Measurements from ENCODE around the gene TST. TPM values are rescaled to one million over a fixed set of nuclear protein-coding genes. Genes with fewer than 3 reads are reported as not detected.
A peak's percentile ranks its signal among the peaks of the same experiment; 100 is the strongest.

The TST gene
- polyA plus RNA-seq, 1 of the 3 experiments (the other 2 are of a cell fraction), result 49.4 TPM

GRCh38 chr22:37053310-37054055 is 34.2 kb upstream of the TST start:
- H3K9ac ChIP-seq, result no peak overlapping the region
- peaks cover 0 to 42% of the 10 kb centered on the region in 2 experiments for H3K36me3 ChIP-seq (replicated peaks in 1 of 2; ENCODE audit: control insufficient read depth in 1 of 2, insufficient read depth in 2 of 2, low read length in 1 of 2)
- no peak overlapping the region for H3K27ac ChIP-seq (ENCODE audit: low read depth in 2 of 2, low read length in 1 of 2)
- H3F3A ChIP-seq (replicated peaks; ENCODE audit: insufficient read depth), result no peaks in the 10 kb centered on the region
- H3K9me3 ChIP-seq, result no peaks in the 10 kb centered on the region
- 94% methylated on average over 9 of the region's 16 CpGs for WGBS (ENCODE audit: low lambda C conversion rate)
- no peaks in the 10 kb centered on the region for H3K27me3 ChIP-seq (ENCODE audit: insufficient read depth)
- H2AFZ ChIP-seq (ENCODE audit: low read depth), result no peak overlapping the region
- no peaks in the 10 kb centered on the region for H4K20me1 ChIP-seq (ENCODE audit: insufficient read depth)
- H3K4me1 ChIP-seq (ENCODE audit: control insufficient read depth in 1 of 2, insufficient read depth in 2 of 2, low read depth in 1 of 2, low read length in 1 of 2), result peaks cover 0 to 10% of the 10 kb centered on the region in 2 experiments; a peak in 1 of 4 replicates
- H3K4me2 ChIP-seq, result 0 out of 2 replicates have a peak overlapping the region, but pooled peaks have one; percentile 95
- TF ChIP-seq TCF12 (IDR thresholded peaks at IDR 0.05) (no peak), FOXJ3 (CRISPR knock-in tag; IDR thresholded peaks at IDR 0.05) (no peak), EZH2phosphoT487 (IDR thresholded peaks at IDR 0.05; ENCODE audit: borderline replicate concordance, low read depth) (no peak), RXRA (IDR thresholded peaks at IDR 0.05; ENCODE audit: borderline replicate concordance, low read depth) (no peak), TEAD4 (IDR thresholded peaks at IDR 0.05; ENCODE audit: borderline replicate concordance, insufficient read depth) (no peak), RFX5 (IDR thresholded peaks at IDR 0.05; ENCODE audit: low read length) (no peak), NRF1 (IDR thresholded peaks at IDR 0.05; ENCODE audit: low read depth, low read length) (no peak), RAD21 (IDR thresholded peaks at IDR 0.05; ENCODE audit: low read length) (no peak), YY1 (IDR thresholded peaks at IDR 0.05; ENCODE audit: low read depth) (no peak), SMC3 (IDR thresholded peaks at IDR 0.05; ENCODE audit: low read depth, low read length) (no peak), IRF3 (IDR thresholded peaks at IDR 0.05; ENCODE audit: low read depth, low read length) (no peak), RCOR1 (IDR thresholded peaks at IDR 0.05; ENCODE audit: low read length) (no peak), ZBTB33 (IDR thresholded peaks at IDR 0.05; ENCODE audit: borderline replicate concordance, low read depth) (no peak), USF1 (IDR thresholded peaks at IDR 0.05; ENCODE audit: borderline replicate concordance, low read depth) (no peak), FOSL2 (IDR thresholded peaks at IDR 0.05; ENCODE audit: borderline replicate concordance, low read depth) (no peak), SIN3A (IDR thresholded peaks at IDR 0.05; ENCODE audit: borderline replicate concordance, low read depth, low read length) (no peak), CHD2 (IDR thresholded peaks at IDR 0.05; ENCODE audit: low read length, partially characterized antibody) (no peak), MXI1 (IDR thresholded peaks at IDR 0.05; ENCODE audit: low read depth, low read length) (no peak), USF2 (IDR thresholded peaks at IDR 0.05; ENCODE audit: borderline replicate concordance, low read depth, low read length) (no peak), CTCF (IDR thresholded peaks at IDR 0.05) (no peak)
- no peak overlapping the region for H3K4me3 ChIP-seq (ENCODE audit: low read depth in 2 of 2, low read length in 1 of 2)
- ChIA-PET CTCF (no interaction called here), POLR2A (no interaction called here)
- H3K9me2 ChIP-seq, result no peaks in the 10 kb centered on the region
- no peak for DNase-seq
- peaks cover 16% of the 10 kb centered on the region; the same call in 1 of the 2 replicates for H3K79me2 ChIP-seq (ENCODE audit: insufficient read depth)

Data from SK-N-SH (cell line).